Cardiac fibroblast (primary cell): ENCODE data around the gene ZNF2.
A peak's percentile ranks its signal among the peaks of the same experiment; 100 is the strongest.

ENCODE experiments used
- DNase-seq, 2 donors: peaks; one replicate each; pipeline versions ENCODE4 v3.0.0 to v3.0.0-alpha.2; 2010; ENCODE audit warnings: low read depth in 2 of 2
- H3K4me3 ChIP-seq, 2 donors: replicated peaks in 1 of 2; 1 replicate in 1 of 2; 2 replicates in 1 of 2; pipeline ENCODE4 v1.5.1; 2011; ENCODE audit warnings: low read depth in 2 of 2, low read length in 2 of 2, mild to moderate bottlenecking in 2 of 2, moderate library complexity in 1 of 2
- CTCF ChIP-seq: IDR thresholded peaks from one replicate; pipeline ENCODE4 v1.5.1; 2011; ENCODE audit warnings: low read depth, mild to moderate bottlenecking, low read length, inconsistent platforms

The ZNF2 gene

GRCh38 chr2:95165371-95166064, at the start of gene ZNF2:
ZNF2 (plus strand) TSS chr2:95165809; CDS start chr2:95176227, 10,418 bp downstream.
- peak within 1 kb of the TSS; percentile 69 to 82 for H3K4me3 ChIP-seq
- peak; percentile 99 for DNase-seq
- TF ChIP-seq CTCF = peak; percentile 1

GRCh38 chr2:95121093-95121406, 44.6 kb upstream of the ZNF2 start:
- H3K4me3 ChIP-seq = peak overlapping the region; percentile 77 to 98
- DNase-seq = no peak
- TF ChIP-seq CTCF = no peak

GRCh38 chr2:95121407-95122196, 44.0 kb upstream of the ZNF2 start, which contains the start of gene MRPS5:
MRPS5 (minus strand) TSS chr2:95121808; CDS start chr2:95121791, 17 bp downstream.
- no peak for TF ChIP-seq CTCF
- DNase-seq = peak; percentile 72 to 74
- peak within 1 kb of the TSS; percentile 77 to 98 for H3K4me3 ChIP-seq

- TF ChIP-seq CTCF = no peak
- peak overlapping the region; percentile 77 to 98 for H3K4me3 ChIP-seq
- DNase-seq = no peak
Observed at GRCh38 chr2:95122197-95122551, 43.4 kb upstream of the ZNF2 start.

GRCh38 chr2:95138702-95139101, 26.9 kb upstream of the ZNF2 start:
- no peak overlapping the region for H3K4me3 ChIP-seq

GRCh38 chr2:95143838-95144237, 21.8 kb upstream of the ZNF2 start:
- DNase-seq = no peak
- TF ChIP-seq CTCF = no peak
- H3K4me3 ChIP-seq = no peak overlapping the region

More at GRCh38 chr2:95138702-95139101, 26.9 kb upstream of the ZNF2 start:
- DNase-seq = no peak
- no peak for TF ChIP-seq CTCF
